ENCODE results near the gene TEF.
"Not testable (repeated sequence)": the region's sequence is repeated elsewhere in the genome, so short reads cannot be mapped to it uniquely, and the experiment has no call there.

The TEF gene

GRCh38 chr22:41429951-41430332, 48.2 kb downstream of the TEF start:
- no peak for DNase-seq

GRCh38 chr22:41431656-41432055, 49.9 kb downstream of the TEF start:
- no peak for DNase-seq

GRCh38 chr22:41433480-41433879, 51.7 kb downstream of the TEF start:
- DNase-seq, result not testable (repeated sequence)

- not testable (repeated sequence) for DNase-seq
These were observed 52.7 kb downstream of the TEF start for GRCh38 chr22:41434361-41435003.

DNA sequence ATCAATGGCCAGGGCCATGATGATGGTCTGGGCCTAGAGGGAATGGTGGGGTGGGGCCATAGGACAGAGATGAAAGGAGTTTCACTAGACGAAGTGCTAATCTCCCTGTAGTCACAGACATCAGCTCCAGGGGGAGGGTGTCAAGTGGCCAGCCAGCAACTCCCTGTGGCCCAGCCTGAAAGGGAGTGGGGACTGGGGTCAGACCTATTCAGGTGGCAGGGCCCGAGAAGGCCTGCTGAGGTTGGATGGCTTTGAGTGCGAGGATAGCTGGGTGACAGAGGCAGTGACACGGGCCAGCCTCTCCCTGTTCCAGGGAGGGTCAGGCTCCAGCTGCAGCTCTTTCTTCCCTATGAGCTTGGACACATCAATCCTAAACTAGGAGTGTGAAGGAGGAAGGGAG, 53.8 kb downstream of the TEF start:
- DNase-seq, result no peak

DNA sequence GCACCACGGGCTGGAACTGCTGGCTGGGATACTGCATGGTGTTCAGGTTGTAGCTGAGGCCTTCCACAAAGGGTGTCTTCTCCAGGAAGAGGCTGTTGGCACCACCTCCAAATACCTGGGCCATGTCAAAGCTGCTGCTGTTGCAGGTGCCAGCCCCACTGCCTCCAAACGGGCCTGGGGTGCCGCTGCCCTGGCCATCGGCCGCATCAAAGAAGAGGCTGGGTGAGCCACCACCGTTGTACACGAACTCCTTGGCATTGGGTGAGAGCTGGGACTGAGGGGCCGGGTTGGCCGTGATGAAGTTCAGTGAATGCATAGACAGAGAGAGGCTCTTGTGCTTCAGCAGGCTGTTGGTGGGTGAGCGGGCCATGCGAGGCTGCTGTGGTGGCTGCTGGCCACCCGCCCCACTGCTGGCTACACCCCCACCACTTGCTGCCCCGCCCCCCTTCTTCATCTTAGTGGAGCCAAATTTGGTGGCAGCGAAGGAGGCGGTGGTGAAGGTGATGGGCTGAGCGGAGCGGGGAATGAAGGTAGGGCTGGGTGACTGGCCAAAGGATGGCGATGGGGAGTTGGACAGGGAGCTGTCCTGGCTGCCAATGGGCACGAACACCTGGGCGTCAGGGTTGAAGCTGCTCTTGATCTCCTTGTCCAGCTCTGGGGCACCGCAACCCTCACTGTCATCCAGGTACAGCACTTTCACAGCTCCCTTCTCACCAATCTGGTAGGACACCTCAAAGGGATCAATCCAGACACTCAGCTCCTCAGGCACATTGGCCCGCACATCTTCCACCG, 54.8 kb downstream of the TEF start:
- no peak for DNase-seq

GRCh38 chr22:41437198-41437597, 55.5 kb downstream of the TEF start:
- DNase-seq, result no peak

- DNase-seq, result not testable (repeated sequence)
These were observed 58.8 kb downstream of the TEF start for GRCh38 chr22:41440511-41440910.

GRCh38 chr22:41442240-41442792, 60.6 kb downstream of the TEF start:
- DNase-seq, result no peak

GRCh38 chr22:41444360-41445128, 62.8 kb downstream of the TEF start:
- DNase-seq, result peak; percentile 90

DNA sequence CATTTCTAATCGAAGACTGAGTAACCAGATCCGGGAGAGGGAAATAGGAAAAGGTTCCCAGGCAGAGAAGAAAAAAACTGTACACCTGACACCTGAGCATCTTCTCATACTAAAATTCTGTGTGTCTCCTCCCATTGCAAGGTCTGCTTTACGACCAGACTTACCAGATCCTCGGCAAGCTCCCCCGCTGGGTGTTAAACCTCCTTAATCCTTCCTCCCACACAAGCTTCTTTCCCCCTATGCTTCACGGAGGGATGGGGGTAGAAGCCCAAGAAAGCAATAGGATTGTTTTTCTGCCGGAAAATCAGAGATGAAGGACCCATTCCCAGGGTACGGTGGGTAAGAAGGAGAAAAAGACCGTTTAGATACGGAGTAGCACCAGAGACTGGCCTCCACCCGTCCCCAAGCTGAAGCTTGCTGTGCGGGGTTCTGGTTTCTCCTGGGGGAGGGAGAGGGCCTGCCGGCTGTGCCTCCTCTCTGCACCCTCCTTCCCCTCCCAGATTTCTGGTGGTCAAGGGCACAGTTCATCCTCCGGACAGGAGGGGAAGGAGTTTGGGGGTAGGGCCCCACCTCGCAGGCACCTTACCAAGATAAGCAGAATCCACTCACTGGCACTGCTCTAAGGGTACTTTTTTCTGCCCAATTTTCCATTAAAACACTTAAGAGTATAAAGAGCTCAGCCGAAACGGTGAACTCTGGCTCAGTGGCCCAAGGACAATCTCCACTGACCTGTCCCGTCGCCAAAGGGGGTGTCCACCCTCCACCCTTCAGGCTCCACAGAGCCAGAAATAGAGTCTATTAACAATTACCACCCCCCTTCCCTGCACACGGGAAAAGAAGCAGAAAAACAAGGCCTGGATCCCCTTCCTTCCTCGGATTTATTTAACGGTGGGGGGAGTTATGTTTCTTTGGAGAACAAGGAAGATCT, 63.7 kb downstream of the TEF start:
- DNase-seq, result no peak

- no peak for DNase-seq
These were observed 64.3 kb downstream of the TEF start for GRCh38 chr22:41446057-41446501.

DNA sequence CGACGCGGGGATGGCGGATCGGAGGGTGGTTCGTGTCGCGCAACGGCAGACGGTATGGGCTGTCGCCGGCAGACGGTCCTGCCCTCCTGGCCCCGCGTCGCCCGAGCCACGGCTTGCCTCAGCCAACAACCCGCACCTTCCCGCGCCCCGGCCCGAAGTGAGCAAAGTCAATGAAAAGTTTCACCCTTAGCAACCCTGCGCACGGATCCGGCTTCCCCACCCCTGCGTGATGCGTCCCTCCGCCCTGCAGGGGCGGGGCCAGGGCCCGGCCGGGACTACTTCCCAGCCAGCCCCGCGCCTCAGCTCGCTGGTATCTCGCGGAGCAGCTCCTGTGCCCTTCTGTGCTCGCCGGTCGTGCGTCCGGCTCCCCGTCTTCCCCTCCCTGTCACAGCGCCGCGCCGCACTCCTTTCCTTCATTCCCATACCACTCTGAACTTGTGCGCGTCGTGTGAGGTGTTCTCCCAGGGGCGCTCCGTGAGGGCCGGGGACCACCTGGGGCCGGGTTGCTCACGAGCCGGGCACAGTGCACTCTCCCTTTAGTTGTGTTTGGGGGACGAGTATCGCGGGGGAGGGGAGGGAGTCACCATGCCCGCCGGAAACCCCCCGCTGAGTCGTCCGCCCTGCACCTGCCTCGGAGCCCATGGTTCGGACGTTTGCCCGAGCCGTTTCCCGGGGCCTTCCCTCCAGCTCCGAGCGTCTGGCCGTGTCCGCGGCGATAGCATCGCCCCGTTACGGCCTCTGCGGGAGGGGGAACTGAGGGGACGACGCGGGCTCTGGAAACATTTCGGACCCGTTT, 65.1 kb downstream of the TEF start, which contains the start of gene TOB2:
Gene TOB2, minus strand, starts transcription at position 163 of the 796 bp plus-strand sequence. CDS start 9,456 bp downstream, outside the sequence.
- DNase-seq, result peak; percentile 94

DNA sequence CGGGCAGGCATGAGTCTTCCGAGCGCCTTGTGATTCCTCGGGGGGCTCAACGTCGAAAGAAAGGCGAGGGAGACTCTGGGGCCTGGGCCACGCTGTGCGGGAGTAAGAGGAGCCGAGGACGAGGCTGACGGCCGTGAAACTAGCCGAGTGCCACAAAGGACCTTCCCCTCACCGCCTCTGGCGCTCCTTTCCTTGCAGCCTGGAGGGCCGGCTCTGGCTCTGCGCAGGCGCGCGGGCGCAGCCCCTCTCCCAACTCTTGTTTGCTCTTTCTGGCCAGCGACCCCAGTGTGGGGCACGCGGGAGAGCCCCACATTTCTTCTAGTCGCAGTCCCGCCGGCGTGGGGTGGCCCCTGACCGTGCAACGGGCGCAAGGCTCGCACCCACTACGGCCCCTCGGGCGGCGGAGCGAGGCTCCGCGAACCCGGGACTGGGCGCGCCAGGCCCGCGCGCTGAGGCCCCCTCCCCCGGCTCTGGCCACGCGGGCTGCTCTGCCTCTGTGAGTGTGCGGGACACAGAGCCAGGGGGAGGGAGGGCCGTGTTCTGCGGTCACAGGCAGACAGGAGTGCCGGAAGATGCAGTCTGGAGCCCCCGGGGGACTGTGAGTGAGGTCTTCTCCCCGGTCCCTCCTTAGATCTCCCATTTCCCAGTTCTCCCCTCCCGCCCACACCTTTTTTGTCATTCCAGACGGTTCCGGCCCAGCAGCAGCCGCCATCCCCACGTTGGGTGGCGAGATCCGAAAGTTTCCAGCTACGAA, 65.9 kb downstream of the TEF start:
- peak; percentile 64 for DNase-seq

- peak; percentile 96 for DNase-seq
These were observed 66.6 kb downstream of the TEF start for GRCh38 chr22:41448189-41448808.
